Neural progenitor cell (in vitro differentiated cells): ENCODE measurements around the gene ELMOD1. TPM values are rescaled to one million over a fixed set of nuclear protein-coding genes. Genes with fewer than 3 reads are reported as not detected.

Experiments
- DNase-seq: peaks from one replicate; pipeline ENCODE4 v3.0.0-alpha.2; 2016; ENCODE audit warnings: low spot score
- H2AFZ ChIP-seq: fragments of 200-600 bp; sonication (generic); replicated peaks from 2 replicates; pipeline ENCODE4 v1.6.1; 2016; ENCODE audit warnings: antibody characterized with exemption
- H3F3A ChIP-seq: fragments of 200-600 bp; sonication (generic); 2 replicates; pipeline ENCODE4 v1.6.1; 2016; ENCODE audit warnings: antibody characterized with exemption, low read depth
- H3K27ac ChIP-seq: fragments of 200-600 bp; sonication (generic); 2 replicates; pipeline ENCODE4 v1.5.1; 2016; ENCODE audit warnings: mild to moderate bottlenecking
- H3K27me3 ChIP-seq: fragments of 200-600 bp; sonication (generic); 2 replicates; pipeline ENCODE4 v1.6.1; 2016; ENCODE audit warnings: mild to moderate bottlenecking, moderate library complexity
- H3K36me3 ChIP-seq: fragments of 200-600 bp; sonication (generic); 2 replicates; pipeline ENCODE4 v1.5.1; 2016
- H3K4me1 ChIP-seq: fragments of 200-600 bp; sonication (generic); 2 replicates; pipeline ENCODE4 v1.6.1; 2016; ENCODE audit warnings: mixed run types
- H3K4me2 ChIP-seq: fragments of 200-600 bp; sonication (generic); 2 replicates; pipeline ENCODE4 v1.6.1; 2016
- H3K4me3 ChIP-seq: fragments of 200-600 bp; sonication (generic); 2 replicates; pipeline ENCODE4 v1.5.1; 2016
- H3K79me2 ChIP-seq: fragments of 200-600 bp; sonication (generic); 2 replicates; pipeline ENCODE4 v1.6.1; 2016; ENCODE audit warnings: low read depth
- H3K9ac ChIP-seq: fragments of 200-600 bp; sonication (generic); 2 replicates; pipeline ENCODE4 v1.6.1; 2016
- H3K9me3 ChIP-seq: fragments of 200-600 bp; sonication (generic); 2 replicates; pipeline ENCODE4 v1.5.1; 2016; ENCODE audit warnings: low read depth
- H4K20me1 ChIP-seq: fragments of 200-600 bp; sonication (generic); 2 replicates; pipeline ENCODE4 v1.6.1; 2016; ENCODE audit warnings: low read depth
- H3K27ac Mint-ChIP-seq: 3 replicates; pipeline ENCODE4 v1.8.0; 2021; ENCODE audit warnings: mixed read lengths
- H3K27me3 Mint-ChIP-seq: 2 replicates; pipeline ENCODE4 v1.8.0; 2022; ENCODE audit warnings: low read depth, mild to moderate bottlenecking, inconsistent platforms, moderate library complexity, mixed read lengths; ENCODE audit not compliant: insufficient read depth
- H3K36me3 Mint-ChIP-seq: 3 replicates; pipeline ENCODE4 v1.8.0; 2021; ENCODE audit warnings: mixed read lengths
- H3K4me1 Mint-ChIP-seq: 3 replicates; pipeline ENCODE4 v1.8.0; 2021; ENCODE audit warnings: mixed read lengths
- H3K4me3 Mint-ChIP-seq: 3 replicates; pipeline ENCODE4 v1.8.0; 2021; ENCODE audit warnings: mild to moderate bottlenecking, moderate library complexity, mixed read lengths
- H3K9me3 Mint-ChIP-seq: 3 replicates; pipeline ENCODE4 v1.8.0; 2020; ENCODE audit warnings: mixed read lengths
- EZH2 ChIP-seq: fragments of 200-600 bp; sonication (generic); IDR thresholded peaks from 2 replicates; pipeline ENCODE4 v1.6.1; 2017; ENCODE audit warnings: antibody characterized with exemption, mild to moderate bottlenecking, moderate library complexity
- EZH2phosphoT487 ChIP-seq: fragments of 200-600 bp; sonication (generic); IDR thresholded peaks from 2 replicates; pipeline ENCODE4 v1.6.1; 2017; ENCODE audit warnings: antibody characterized with exemption
- total RNA-seq: library from RNA; depleted of rRNA; stranded (reverse); fragments of >200 nt; gene quantifications from 2 replicates; pipeline ENCODE4 v1.2.3, GENCODE V29; 2015; ENCODE audit warnings: low replicate concordance
- TF ChIP-seq, protein P1 (sequence below): fragments of 200-600 bp; sonication (generic); IDR thresholded peaks from 2 replicates; pipeline ENCODE4 v1.5.1; 2017; ENCODE audit warnings: antibody characterized with exemption, mild to moderate bottlenecking

ELMOD1 gene
- total RNA-seq, 1 donor from 2014 or later = not detected

DNA sequence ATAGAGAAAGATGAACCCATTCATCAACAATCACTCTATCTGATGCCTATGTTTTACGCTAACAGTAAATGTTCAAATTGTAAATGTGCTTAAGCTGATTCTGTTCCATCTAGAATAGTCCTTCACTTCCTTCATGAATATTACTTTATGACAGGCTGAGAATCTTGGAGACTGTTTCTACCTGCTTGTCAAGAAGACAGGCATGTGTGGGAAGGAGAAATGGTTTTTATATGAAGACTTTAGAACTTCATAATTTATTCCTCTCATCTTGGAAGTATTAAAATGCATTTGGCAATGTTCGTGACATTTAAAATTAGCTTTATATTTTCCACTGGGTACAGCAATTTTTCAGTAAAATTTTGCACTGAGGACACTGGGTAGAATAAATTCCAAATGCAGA lies 41.0 kb downstream of the ELMOD1 start:
- no peak overlapping the region for H2AFZ ChIP-seq
- DNase-seq = no peak
- no peak overlapping the region for H3K9ac ChIP-seq
- no peak overlapping the region for H3K27ac ChIP-seq
- Mint-ChIP-seq H3K9me3 (no peaks in the 10 kb centered on the region), H3K4me1 (no peaks in the 10 kb centered on the region), H3K4me3 (no peak overlapping the region), H3K36me3 (no peaks in the 10 kb centered on the region), H3K27ac (no peak overlapping the region), H3K27me3 (no peaks in the 10 kb centered on the region)
- H3K4me2 ChIP-seq = no peak overlapping the region
- no peaks in the 10 kb centered on the region for H3K9me3 ChIP-seq
- H4K20me1 ChIP-seq = no peaks in the 10 kb centered on the region
- no peaks in the 10 kb centered on the region for H3K36me3 ChIP-seq
- H3F3A ChIP-seq = no peaks in the 10 kb centered on the region
- H3K4me1 ChIP-seq = no peaks in the 10 kb centered on the region
- H3K4me3 ChIP-seq = no peak overlapping the region
- H3K79me2 ChIP-seq = no peaks in the 10 kb centered on the region
- H3K27me3 ChIP-seq = no peaks in the 10 kb centered on the region
- TF ChIP-seq EZH2phosphoT487 (no peak), EZH2 (no peak)
- TF ChIP-seq, protein P1, sequence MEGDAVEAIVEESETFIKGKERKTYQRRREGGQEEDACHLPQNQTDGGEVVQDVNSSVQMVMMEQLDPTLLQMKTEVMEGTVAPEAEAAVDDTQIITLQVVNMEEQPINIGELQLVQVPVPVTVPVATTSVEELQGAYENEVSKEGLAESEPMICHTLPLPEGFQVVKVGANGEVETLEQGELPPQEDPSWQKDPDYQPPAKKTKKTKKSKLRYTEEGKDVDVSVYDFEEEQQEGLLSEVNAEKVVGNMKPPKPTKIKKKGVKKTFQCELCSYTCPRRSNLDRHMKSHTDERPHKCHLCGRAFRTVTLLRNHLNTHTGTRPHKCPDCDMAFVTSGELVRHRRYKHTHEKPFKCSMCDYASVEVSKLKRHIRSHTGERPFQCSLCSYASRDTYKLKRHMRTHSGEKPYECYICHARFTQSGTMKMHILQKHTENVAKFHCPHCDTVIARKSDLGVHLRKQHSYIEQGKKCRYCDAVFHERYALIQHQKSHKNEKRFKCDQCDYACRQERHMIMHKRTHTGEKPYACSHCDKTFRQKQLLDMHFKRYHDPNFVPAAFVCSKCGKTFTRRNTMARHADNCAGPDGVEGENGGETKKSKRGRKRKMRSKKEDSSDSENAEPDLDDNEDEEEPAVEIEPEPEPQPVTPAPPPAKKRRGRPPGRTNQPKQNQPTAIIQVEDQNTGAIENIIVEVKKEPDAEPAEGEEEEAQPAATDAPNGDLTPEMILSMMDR = no peak

DNA sequence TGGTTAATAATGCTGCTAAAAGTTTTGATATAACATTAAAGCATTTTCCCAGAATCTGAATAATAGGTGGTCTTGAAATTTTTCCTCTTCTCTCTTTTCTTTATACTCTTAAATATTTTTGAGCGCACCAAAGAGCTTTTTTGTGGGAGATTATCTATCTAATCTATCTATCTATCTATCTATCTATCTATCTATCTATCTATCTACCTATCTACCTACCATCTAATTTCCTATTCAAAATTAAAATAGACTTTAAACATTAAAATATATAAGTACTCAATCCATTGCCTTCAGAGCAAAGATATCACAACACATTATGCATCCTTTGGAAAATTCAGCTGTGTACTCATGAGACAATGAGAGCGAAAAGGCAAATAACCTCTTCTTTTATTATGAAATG lies 55.8 kb downstream of the ELMOD1 start:
- no peaks in the 10 kb centered on the region for H3K27me3 ChIP-seq
- Mint-ChIP-seq H3K36me3 (no peaks in the 10 kb centered on the region), H3K27ac (no peak overlapping the region), H3K4me1 (peaks cover 22% of the 10 kb centered on the region), H3K4me3 (no peak overlapping the region), H3K27me3 (peaks cover 5% of the 10 kb centered on the region), H3K9me3 (no peaks in the 10 kb centered on the region)
- H3K27ac ChIP-seq = no peak overlapping the region
- peaks cover 10% of the 10 kb centered on the region for H3K4me1 ChIP-seq
- no peaks in the 10 kb centered on the region for H3F3A ChIP-seq
- no peak overlapping the region for H2AFZ ChIP-seq
- no peak for DNase-seq
- H3K79me2 ChIP-seq = no peaks in the 10 kb centered on the region
- no peaks in the 10 kb centered on the region for H4K20me1 ChIP-seq
- H3K4me2 ChIP-seq = no peak overlapping the region
- H3K36me3 ChIP-seq = no peaks in the 10 kb centered on the region
- no peak overlapping the region for H3K9ac ChIP-seq
- no peak overlapping the region for H3K4me3 ChIP-seq
- no peak for TF ChIP-seq EZH2phosphoT487
- TF ChIP-seq, protein P1 = no peak
- TF ChIP-seq EZH2 = no peak
- H3K9me3 ChIP-seq = no peaks in the 10 kb centered on the region

DNA sequence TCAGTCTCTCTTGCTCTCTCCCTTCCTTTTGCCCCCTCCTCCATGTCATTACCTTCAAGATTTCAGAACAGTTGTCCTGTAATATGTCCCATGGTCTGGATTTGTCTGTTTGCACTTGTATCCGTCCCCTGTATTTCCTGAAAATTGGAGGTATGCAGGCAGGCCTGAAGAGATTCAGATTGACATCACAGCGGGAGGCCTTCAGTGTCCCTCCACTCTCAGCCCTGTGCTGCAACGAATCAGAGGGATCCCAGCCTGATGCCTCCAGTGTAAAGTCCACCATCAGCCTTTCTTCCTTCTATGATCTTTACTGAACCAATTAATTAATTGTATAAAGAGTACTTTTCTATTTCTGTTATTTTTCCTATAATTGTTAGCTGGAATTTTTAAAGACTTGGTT lies 57.3 kb downstream of the ELMOD1 start:
- peaks cover 5% of the 10 kb centered on the region for H3K27me3 Mint-ChIP-seq
- no peak overlapping the region for H3K4me3 Mint-ChIP-seq
- Histone ChIP-seq H3K9ac (no peak overlapping the region), H3K79me2 (no peaks in the 10 kb centered on the region), H2AFZ (peak overlapping the region; percentile 48), H3F3A (no peaks in the 10 kb centered on the region), H4K20me1 (no peaks in the 10 kb centered on the region), H3K4me2 (no peak overlapping the region), H3K27me3 (no peaks in the 10 kb centered on the region), H3K4me3 (no peak overlapping the region), H3K36me3 (no peaks in the 10 kb centered on the region), H3K4me1 (peaks cover 10% of the 10 kb centered on the region), H3K9me3 (no peaks in the 10 kb centered on the region), H3K27ac (no peak overlapping the region)
- H3K36me3 Mint-ChIP-seq = no peaks in the 10 kb centered on the region
- H3K9me3 Mint-ChIP-seq = no peaks in the 10 kb centered on the region
- H3K27ac Mint-ChIP-seq = peak overlapping the region; percentile 53
- H3K4me1 Mint-ChIP-seq = peaks cover 22% of the 10 kb centered on the region
- TF ChIP-seq EZH2phosphoT487 (no peak), EZH2 (no peak)
- TF ChIP-seq, protein P1 = no peak
- peak; percentile 77 for DNase-seq
